ENCODE results near the gene AHI1.

The AHI1 gene

GRCh38 chr6:135451617-135452190, 45.8 kb downstream of the AHI1 start:
- TF ChIP-seq CTCF (IDR thresholded peaks at IDR 0.05): peak; percentile 83
- no peak for TF ChIP-seq ZFX (IDR thresholded peaks at IDR 0.05; ENCODE audit: borderline replicate concordance)

GRCh38 chr6:135449246-135449645, 48.3 kb downstream of the AHI1 start:
- no peak for TF ChIP-seq ZFX (IDR thresholded peaks at IDR 0.05; ENCODE audit: borderline replicate concordance)
- no peak for TF ChIP-seq CTCF (IDR thresholded peaks at IDR 0.05)
- H3K27ac ChIP-seq: no peak overlapping the region

More at GRCh38 chr6:135451617-135452190, 45.8 kb downstream of the AHI1 start:
- no peak overlapping the region for H3K27ac ChIP-seq

GRCh38 chr6:135440087-135440792, 57.3 kb downstream of the AHI1 start:
- no peak overlapping the region for H3K27ac ChIP-seq

GRCh38 chr6:135439549-135439948, 58.0 kb downstream of the AHI1 start:
- no peak overlapping the region for H3K27ac ChIP-seq

More at GRCh38 chr6:135440087-135440792, 57.3 kb downstream of the AHI1 start:
- no peak for TF ChIP-seq CTCF (IDR thresholded peaks at IDR 0.05)
- no peak for TF ChIP-seq ZFX (IDR thresholded peaks at IDR 0.05; ENCODE audit: borderline replicate concordance)

GRCh38 chr6:135438907-135439535, 58.5 kb downstream of the AHI1 start:
- H3K27ac ChIP-seq: no peak overlapping the region

More at GRCh38 chr6:135439549-135439948, 58.0 kb downstream of the AHI1 start:
- TF ChIP-seq CTCF (IDR thresholded peaks at IDR 0.05) (no peak), ZFX (IDR thresholded peaks at IDR 0.05; ENCODE audit: borderline replicate concordance) (no peak)

GRCh38 chr6:135434991-135435390, 62.5 kb downstream of the AHI1 start:
- no peak overlapping the region for H3K27ac ChIP-seq
- TF ChIP-seq ZFX (IDR thresholded peaks at IDR 0.05; ENCODE audit: borderline replicate concordance) (no peak), CTCF (IDR thresholded peaks at IDR 0.05) (no peak)

More at GRCh38 chr6:135438907-135439535, 58.5 kb downstream of the AHI1 start:
- peak; percentile 60 for TF ChIP-seq CTCF (IDR thresholded peaks at IDR 0.05)
- TF ChIP-seq ZFX (IDR thresholded peaks at IDR 0.05; ENCODE audit: borderline replicate concordance): no peak

GRCh38 chr6:135434095-135434494, 63.4 kb downstream of the AHI1 start:
- no peak overlapping the region for H3K27ac ChIP-seq
- TF ChIP-seq CTCF (IDR thresholded peaks at IDR 0.05): no peak
- TF ChIP-seq ZFX (IDR thresholded peaks at IDR 0.05; ENCODE audit: borderline replicate concordance): no peak
